OCI-LY3 (cell line): ENCODE data around the gene RALGAPB.

Experiments
- H2AFZ ChIP-seq: fragments of 200-600, 300-600 bp; shearing (Covaris generic); 2 replicates; pipeline ENCODE4 v1.6.0; 2014; ENCODE audit warnings: antibody characterized with exemption, low read depth, low read length
- H3K27ac ChIP-seq: fragments of 200-600, 300-600 bp; sonication (generic); 2 replicates; pipeline ENCODE4 v1.5.1; 2014; ENCODE audit warnings: mild to moderate bottlenecking, low read length, moderate library complexity, mixed read lengths
- H3K27me3 ChIP-seq: fragments of 200-600, 300-600 bp; sonication (generic); 2 replicates; pipeline ENCODE4 v1.6.1; 2014; ENCODE audit warnings: low read depth, low read length, mixed read lengths
- H3K36me3 ChIP-seq: fragments of 200-600, 300-600 bp; sonication (generic); replicated peaks from 2 replicates; pipeline ENCODE3; 2014; ENCODE audit warnings: low read depth, low read length, mixed read lengths
- H3K4me1 ChIP-seq: fragments of 300-600, 200-600 bp; sonication (generic); 2 replicates; pipeline ENCODE4 v1.6.1; 2014; ENCODE audit warnings: low read length, mixed read lengths
- H3K4me2 ChIP-seq: fragments of 200-600, 300-600 bp; sonication (generic); 2 replicates; pipeline ENCODE4 v1.6.1; 2014; ENCODE audit warnings: low read length, mixed read lengths
- H3K4me3 ChIP-seq: fragments of 300-600, 200-600 bp; sonication (generic); 2 replicates; pipeline ENCODE4 v1.5.1; 2014; ENCODE audit warnings: antibody characterized with exemption, mild to moderate bottlenecking, low read length, moderate library complexity
- H3K79me2 ChIP-seq: fragments of 300-600, 200-600 bp; shearing (Covaris generic); 2 replicates; pipeline ENCODE4 v1.6.1; 2014; ENCODE audit warnings: mild to moderate bottlenecking, low read length, mixed read lengths
- H3K9ac ChIP-seq: fragments of 300-600, 200-600 bp; shearing (Covaris generic); 2 replicates; pipeline ENCODE4 v1.6.0; 2014; ENCODE audit warnings: mild to moderate bottlenecking, low read length, moderate library complexity
- H3K9me3 ChIP-seq: fragments of 200-600, 300-600 bp; shearing (Covaris generic); 2 replicates; pipeline ENCODE4 v1.6.1; 2014; ENCODE audit warnings: low read length, mixed read lengths; ENCODE audit not compliant: insufficient read depth
- H4K20me1 ChIP-seq: fragments of 200-600, 300-600 bp; sonication (generic); 2 replicates; pipeline ENCODE4 v1.6.1; 2016; ENCODE audit warnings: low read length, mixed read lengths; ENCODE audit not compliant: insufficient read depth
- CTCF ChIP-seq: fragments of 200-600, 300-600 bp; sonication (generic); IDR thresholded peaks from 2 replicates; pipeline ENCODE4 v1.5.1; 2014; ENCODE audit warnings: antibody characterized with exemption, low read length, low read depth
- EZH2phosphoT487 ChIP-seq: fragments of 200-600 bp; shearing (Covaris generic); IDR thresholded peaks from 2 replicates; pipeline ENCODE4 v1.6.1; 2018; ENCODE audit warnings: antibody characterized with exemption, mixed run types, low read depth

Gene RALGAPB

DNA sequence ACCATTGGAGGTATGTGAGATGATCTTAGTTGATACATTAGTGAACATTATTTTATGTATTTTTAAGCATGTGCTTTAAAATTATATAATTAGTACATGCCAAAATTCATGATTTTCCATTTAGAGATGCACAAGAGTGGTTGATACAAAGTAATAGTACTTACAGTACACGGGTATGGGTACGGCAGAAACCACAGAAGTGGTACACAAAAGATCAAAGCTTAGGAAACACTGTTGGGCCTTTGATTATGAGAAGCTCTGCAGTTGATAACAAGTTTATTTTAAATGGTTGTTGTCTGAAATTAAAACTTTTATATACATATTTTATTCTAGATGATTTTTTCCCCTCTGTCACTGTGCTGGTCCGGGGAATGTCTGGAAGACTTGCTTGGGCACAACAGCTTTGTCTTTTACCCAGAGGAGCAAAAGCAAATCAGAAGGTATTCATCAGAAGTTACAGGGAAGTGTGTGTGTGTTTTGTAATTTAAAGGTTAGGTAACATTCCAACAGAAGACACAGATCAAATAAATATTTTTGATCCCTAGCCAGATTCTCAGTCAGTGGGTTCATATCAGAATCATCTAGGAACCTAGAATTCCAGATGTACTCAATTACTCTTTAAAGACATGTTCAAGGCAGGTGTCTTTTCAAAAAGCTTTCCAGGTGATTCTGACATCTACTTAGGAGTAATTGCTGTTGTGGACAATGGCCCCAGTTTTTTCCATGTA, 75.9 kb downstream of the RALGAPB start:
- H4K20me1 ChIP-seq = no peaks in the 10 kb centered on the region
- TF ChIP-seq EZH2phosphoT487 = no peak
- TF ChIP-seq CTCF = no peak
- no peak overlapping the region for H3K9ac ChIP-seq
- H3K79me2 ChIP-seq = no peaks in the 10 kb centered on the region
- H3K9me3 ChIP-seq = no peaks in the 10 kb centered on the region
- H2AFZ ChIP-seq = no peak overlapping the region
- no peak overlapping the region for H3K4me3 ChIP-seq
- H3K27me3 ChIP-seq = no peaks in the 10 kb centered on the region
- H3K27ac ChIP-seq = no peak overlapping the region
- no peak overlapping the region for H3K4me2 ChIP-seq
- H3K36me3 ChIP-seq = peaks cover 65% of the 10 kb centered on the region
- H3K4me1 ChIP-seq = no peaks in the 10 kb centered on the region

GRCh38 chr20:38550274-38550673, 77.6 kb downstream of the RALGAPB start:
- Histone ChIP-seq H3K4me3 (no peak overlapping the region), H4K20me1 (no peaks in the 10 kb centered on the region), H3K27ac (no peak overlapping the region), H3K79me2 (no peaks in the 10 kb centered on the region), H3K4me1 (no peaks in the 10 kb centered on the region), H3K4me2 (no peak overlapping the region), H2AFZ (no peak overlapping the region), H3K27me3 (no peaks in the 10 kb centered on the region), H3K9me3 (no peaks in the 10 kb centered on the region), H3K36me3 (peaks cover 76% of the 10 kb centered on the region), H3K9ac (no peak overlapping the region)
- TF ChIP-seq CTCF = peak; percentile 35; the same call in 1 of the 2 replicates
- no peak for TF ChIP-seq EZH2phosphoT487

DNA sequence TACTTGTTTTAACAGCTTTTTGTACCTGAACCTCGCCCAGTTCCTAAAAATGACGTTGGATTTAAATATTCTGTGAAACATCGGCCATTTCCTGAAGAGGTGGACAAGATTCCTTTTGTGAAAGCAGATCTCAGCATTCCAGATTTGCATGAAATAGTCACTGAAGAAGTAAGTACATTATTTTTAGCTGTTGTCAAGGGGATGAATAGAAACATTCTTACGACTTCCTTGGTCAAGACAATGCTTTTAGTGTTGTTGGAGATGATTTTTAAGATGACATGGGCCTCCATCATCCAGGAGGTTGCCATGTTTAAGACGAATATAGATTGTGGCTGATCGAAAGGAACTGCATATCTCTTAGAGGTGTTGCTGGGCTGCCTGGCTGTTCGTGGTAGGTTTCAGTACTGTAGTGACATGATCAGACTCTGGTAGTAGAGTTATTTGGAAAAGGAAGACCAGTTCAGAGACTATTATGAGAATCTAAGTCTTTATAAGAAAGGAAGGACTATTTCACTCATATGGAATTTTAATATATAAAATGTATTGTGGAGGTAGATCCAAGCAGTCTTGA, 78.5 kb downstream of the RALGAPB start:
- no peak overlapping the region for H3K4me3 ChIP-seq
- H3K9ac ChIP-seq = no peak overlapping the region
- H3K4me1 ChIP-seq = no peaks in the 10 kb centered on the region
- no peak overlapping the region for H3K4me2 ChIP-seq
- no peaks in the 10 kb centered on the region for H3K9me3 ChIP-seq
- no peak overlapping the region for H3K27ac ChIP-seq
- peaks cover 76% of the 10 kb centered on the region for H3K36me3 ChIP-seq
- no peak for TF ChIP-seq CTCF
- TF ChIP-seq EZH2phosphoT487 = no peak
- H3K79me2 ChIP-seq = no peaks in the 10 kb centered on the region
- no peak overlapping the region for H2AFZ ChIP-seq
- no peaks in the 10 kb centered on the region for H4K20me1 ChIP-seq
- H3K27me3 ChIP-seq = no peaks in the 10 kb centered on the region

DNA sequence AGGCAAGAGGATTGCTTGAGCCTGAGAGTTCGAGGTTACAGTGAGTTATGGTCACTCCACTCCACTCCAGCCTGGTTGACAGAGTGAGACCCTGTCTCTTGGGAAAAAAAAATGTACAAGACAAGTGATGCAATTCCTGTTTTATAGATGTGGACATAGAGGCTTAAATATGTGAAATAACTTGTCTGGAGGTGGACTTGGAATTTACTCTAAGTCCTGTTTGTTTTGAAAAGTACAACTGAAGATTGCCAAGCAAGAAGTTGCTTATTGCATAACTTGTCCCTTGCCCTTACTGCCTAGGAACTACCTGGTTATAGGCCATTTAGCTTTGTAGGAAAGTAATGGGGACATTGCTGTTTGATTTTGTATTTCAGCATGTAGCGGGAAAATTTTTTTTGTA, 82.3 kb downstream of the RALGAPB start:
- Histone ChIP-seq H3K36me3 (peaks cover 69% of the 10 kb centered on the region), H3K9ac (no peak overlapping the region)

More for the DNA sequence above, 82.3 kb downstream of the RALGAPB start:
- no peak overlapping the region for H3K4me3 ChIP-seq
- H3K79me2 ChIP-seq = no peaks in the 10 kb centered on the region
- H4K20me1 ChIP-seq = no peaks in the 10 kb centered on the region
- no peak for TF ChIP-seq EZH2phosphoT487
- TF ChIP-seq CTCF = no peak
- no peaks in the 10 kb centered on the region for H3K9me3 ChIP-seq
- no peaks in the 10 kb centered on the region for H3K4me1 ChIP-seq
- H3K27me3 ChIP-seq = no peaks in the 10 kb centered on the region
- H3K4me2 ChIP-seq = no peak overlapping the region
- H2AFZ ChIP-seq = no peak overlapping the region
- no peak overlapping the region for H3K27ac ChIP-seq
